MG63 (cell line): ENCODE results near the gene IRX2. TPM values are rescaled to one million over a fixed set of nuclear protein-coding genes. Genes with fewer than 3 reads are reported as not detected.

Experiments used
- DNase-seq: peaks from one replicate; pipeline ENCODE4 v3.0.0-alpha.2; 2020
- H3K27me3 ChIP-seq: fragments of 250-450 bp; sonication (Bioruptor Pico); 2 replicates; pipeline ENCODE4 v1.5.1; 2020; ENCODE audit warnings: mild to moderate bottlenecking, moderate library complexity
- H3K36me3 ChIP-seq: fragments of 250-450 bp; sonication (Bioruptor Pico); 2 replicates; pipeline ENCODE4 v1.5.1; 2020; ENCODE audit warnings: mild to moderate bottlenecking, moderate library complexity
- H3K4me3 ChIP-seq: fragments of 250-450 bp; sonication (Bioruptor Pico); 2 replicates; pipeline ENCODE4 v1.5.1; 2020; ENCODE audit warnings: mild to moderate bottlenecking, moderate library complexity
- H3K9me3 ChIP-seq: fragments of 250-450 bp; sonication (Bioruptor Pico); 2 replicates; pipeline ENCODE4 v1.5.1; 2020; ENCODE audit warnings: mild to moderate bottlenecking, moderate library complexity
- total RNA-seq: library from RNA; depleted of rRNA; stranded (reverse); fragments of >200 nt; shearing (Covaris generic); gene quantifications from 2 replicates; pipeline ENCODE4 v1.2.3, GENCODE V29; 2014; ENCODE audit warnings: low replicate concordance

IRX2 gene
- total RNA-seq, 1 experiment from 2014 or later, result 21.5 TPM

- Histone ChIP-seq H3K9me3 (no peaks in the 10 kb centered on the region), H3K27me3 (peaks cover 5% of the 10 kb centered on the region), H3K36me3 (no peaks in the 10 kb centered on the region), H3K4me3 (no peak overlapping the region)
- DNase-seq, result no peak
Observed at GRCh38 chr5:2711446-2712425, 39.7 kb downstream of the IRX2 start.

- no peaks in the 10 kb centered on the region for H3K36me3 ChIP-seq
- peaks cover 8% of the 10 kb centered on the region for H3K27me3 ChIP-seq
- DNase-seq, result no peak
- no peak overlapping the region for H3K4me3 ChIP-seq
- H3K9me3 ChIP-seq, result no peaks in the 10 kb centered on the region
Observed at GRCh38 chr5:2710910-2711309, 40.6 kb downstream of the IRX2 start.

GRCh38 chr5:2709976-2710689, 41.3 kb downstream of the IRX2 start:
- DNase-seq, result no peak
- Histone ChIP-seq H3K27me3 (peaks cover 8% of the 10 kb centered on the region), H3K9me3 (no peaks in the 10 kb centered on the region), H3K4me3 (no peak overlapping the region), H3K36me3 (no peaks in the 10 kb centered on the region)

GRCh38 chr5:2708751-2709150, 42.7 kb downstream of the IRX2 start:
- no peak for DNase-seq
- H3K9me3 ChIP-seq, result no peaks in the 10 kb centered on the region
- no peak overlapping the region for H3K4me3 ChIP-seq
- H3K36me3 ChIP-seq, result no peaks in the 10 kb centered on the region
- H3K27me3 ChIP-seq, result peaks cover 9% of the 10 kb centered on the region

GRCh38 chr5:2708132-2708531, 43.3 kb downstream of the IRX2 start:
- Histone ChIP-seq H3K27me3 (peaks cover 11% of the 10 kb centered on the region), H3K36me3 (no peaks in the 10 kb centered on the region), H3K9me3 (no peaks in the 10 kb centered on the region), H3K4me3 (no peak overlapping the region)
- no peak for DNase-seq

- H3K4me3 ChIP-seq, result no peak overlapping the region
- no peaks in the 10 kb centered on the region for H3K36me3 ChIP-seq
- H3K9me3 ChIP-seq, result no peaks in the 10 kb centered on the region
- no peak for DNase-seq
- H3K27me3 ChIP-seq, result peaks cover 13% of the 10 kb centered on the region
Observed at GRCh38 chr5:2705861-2706260, 45.6 kb downstream of the IRX2 start.

- H3K36me3 ChIP-seq, result no peaks in the 10 kb centered on the region
- H3K4me3 ChIP-seq, result no peak overlapping the region
- H3K27me3 ChIP-seq, result peaks cover 9% of the 10 kb centered on the region
- DNase-seq, result no peak
- no peaks in the 10 kb centered on the region for H3K9me3 ChIP-seq
Observed at GRCh38 chr5:2704806-2705645, 46.5 kb downstream of the IRX2 start.

GRCh38 chr5:2704111-2704510, 47.4 kb downstream of the IRX2 start:
- Histone ChIP-seq H3K4me3 (no peak overlapping the region), H3K27me3 (peaks cover 9% of the 10 kb centered on the region), H3K9me3 (no peaks in the 10 kb centered on the region), H3K36me3 (no peaks in the 10 kb centered on the region)
- DNase-seq, result no peak

GRCh38 chr5:2703615-2704014, 47.9 kb downstream of the IRX2 start:
- DNase-seq, result no peak

GRCh38 chr5:2703041-2703440, 48.4 kb downstream of the IRX2 start:
- DNase-seq, result no peak
- Histone ChIP-seq H3K36me3 (no peaks in the 10 kb centered on the region), H3K27me3 (peaks cover 9% of the 10 kb centered on the region), H3K9me3 (no peaks in the 10 kb centered on the region), H3K4me3 (no peak overlapping the region)

More at GRCh38 chr5:2703615-2704014, 47.9 kb downstream of the IRX2 start:
- peaks cover 9% of the 10 kb centered on the region for H3K27me3 ChIP-seq
- no peaks in the 10 kb centered on the region for H3K36me3 ChIP-seq
- no peaks in the 10 kb centered on the region for H3K9me3 ChIP-seq
- no peak overlapping the region for H3K4me3 ChIP-seq

- Histone ChIP-seq H3K9me3 (no peaks in the 10 kb centered on the region), H3K27me3 (peaks cover 9% of the 10 kb centered on the region), H3K36me3 (no peaks in the 10 kb centered on the region), H3K4me3 (no peak overlapping the region)
- no peak for DNase-seq
Observed at GRCh38 chr5:2702096-2702879, 49.2 kb downstream of the IRX2 start.

- Histone ChIP-seq H3K36me3 (no peaks in the 10 kb centered on the region), H3K27me3 (peaks cover 6% of the 10 kb centered on the region), H3K9me3 (no peaks in the 10 kb centered on the region), H3K4me3 (no peak overlapping the region)
- no peak for DNase-seq
Observed at GRCh38 chr5:2701592-2701991, 49.9 kb downstream of the IRX2 start.

GRCh38 chr5:2700876-2701275, 50.6 kb downstream of the IRX2 start:
- Histone ChIP-seq H3K27me3 (peaks cover 5% of the 10 kb centered on the region), H3K36me3 (no peaks in the 10 kb centered on the region), H3K9me3 (no peaks in the 10 kb centered on the region), H3K4me3 (no peak overlapping the region)
- no peak for DNase-seq

- Histone ChIP-seq H3K4me3 (no peak overlapping the region), H3K9me3 (no peaks in the 10 kb centered on the region), H3K27me3 (peaks cover 3% of the 10 kb centered on the region), H3K36me3 (no peaks in the 10 kb centered on the region)
- DNase-seq, result no peak
Observed at GRCh38 chr5:2699686-2700085, 51.8 kb downstream of the IRX2 start.

GRCh38 chr5:2699231-2699630, 52.2 kb downstream of the IRX2 start:
- peaks cover 3% of the 10 kb centered on the region for H3K27me3 ChIP-seq
- DNase-seq, result no peak
- H3K9me3 ChIP-seq, result no peaks in the 10 kb centered on the region
- H3K36me3 ChIP-seq, result no peaks in the 10 kb centered on the region
- no peak overlapping the region for H3K4me3 ChIP-seq

GRCh38 chr5:2698581-2698980, 52.9 kb downstream of the IRX2 start:
- no peak for DNase-seq
- Histone ChIP-seq H3K27me3 (peaks cover 3% of the 10 kb centered on the region), H3K9me3 (peaks cover 1% of the 10 kb centered on the region; the same call in 1 of the 2 replicates), H3K4me3 (no peak overlapping the region), H3K36me3 (no peaks in the 10 kb centered on the region)
